H9 (cell line): ENCODE data around the gene KIAA1671. TPM values are rescaled to one million over a fixed set of nuclear protein-coding genes. Genes with fewer than 3 reads are reported as not detected.
A peak's percentile ranks its signal among the peaks of the same experiment; 100 is the strongest.

Experiments used
- DNase-seq: peaks from one replicate; pipeline ENCODE4 v3.0.0-alpha.2; 2017
- H2AFZ ChIP-seq: one replicate; pipeline ENCODE4 v1.6.1; 2013; ENCODE audit warnings: mild to moderate bottlenecking, low read length, control low read depth, moderate library complexity
- H2AK5ac ChIP-seq: 2 replicates; pipeline ENCODE4 v1.6.1; 2013; ENCODE audit warnings: low read length, control low read depth, mixed read lengths; ENCODE audit not compliant: insufficient read length
- H2BK120ac ChIP-seq: one replicate; pipeline ENCODE4 v1.6.1; 2013; ENCODE audit warnings: low read depth, mild to moderate bottlenecking, low read length, control low read depth, inconsistent platforms; ENCODE audit not compliant: poor library complexity, severe bottlenecking
- H2BK12ac ChIP-seq: 2 replicates; pipeline ENCODE4 v1.6.1; 2013; ENCODE audit warnings: low read length, control low read depth, mixed read lengths, low read depth; ENCODE audit not compliant: insufficient read length
- H2BK15ac ChIP-seq: 2 replicates; pipeline ENCODE4 v1.6.1; 2013; ENCODE audit warnings: low read depth, low read length, control low read depth
- H2BK20ac ChIP-seq: one replicate; pipeline ENCODE4 v1.6.1; 2013; ENCODE audit warnings: low read depth, mild to moderate bottlenecking, low read length, control low read depth, inconsistent platforms; ENCODE audit not compliant: poor library complexity, severe bottlenecking
- H2BK5ac ChIP-seq: 2 replicates; pipeline ENCODE4 v1.6.1; 2013; ENCODE audit warnings: low read length, control low read depth, mixed read lengths; ENCODE audit not compliant: insufficient read length
- H3K14ac ChIP-seq: 2 replicates; pipeline ENCODE4 v1.6.1; 2013; ENCODE audit warnings: low read length, control low read depth; ENCODE audit not compliant: insufficient read depth
- H3K18ac ChIP-seq: 2 replicates; pipeline ENCODE4 v1.6.1; 2013; ENCODE audit warnings: low read depth, mild to moderate bottlenecking, mixed read lengths, low read length, control low read depth; ENCODE audit not compliant: insufficient read length
- H3K23ac ChIP-seq: 2 replicates; pipeline ENCODE4 v1.6.1; 2013; ENCODE audit warnings: low read length, control low read depth, mixed read lengths, low read depth; ENCODE audit not compliant: insufficient read length
- H3K23me2 ChIP-seq: 2 replicates; pipeline ENCODE4 v1.6.1; 2013; ENCODE audit warnings: low read depth, mild to moderate bottlenecking, mixed read lengths, low read length, control low read depth; ENCODE audit not compliant: insufficient read length, poor library complexity, severe bottlenecking
- H3K27ac ChIP-seq: 2 replicates; pipeline ENCODE4 v1.5.1; 2013; ENCODE audit warnings: low read length, control low read depth, mixed read lengths, low read depth; ENCODE audit not compliant: insufficient read length
- H3K27me3 ChIP-seq: 2 replicates; pipeline ENCODE4 v1.6.1; 2013; ENCODE audit warnings: low read length, control low read depth, inconsistent platforms; ENCODE audit not compliant: insufficient read depth
- H3K4ac ChIP-seq: 2 replicates; pipeline ENCODE4 v1.6.1; 2013; ENCODE audit warnings: low read depth, mild to moderate bottlenecking, control low read depth, inconsistent platforms, low read length, moderate library complexity
- H3K4me1 ChIP-seq: 2 replicates; pipeline ENCODE4 v1.6.1; 2013; ENCODE audit warnings: low read length, control low read depth, inconsistent platforms; ENCODE audit not compliant: insufficient read depth
- H3K4me2 ChIP-seq: 2 replicates; pipeline ENCODE4 v1.6.1; 2013; ENCODE audit warnings: low read length, control low read depth, mixed read lengths; ENCODE audit not compliant: insufficient read length, insufficient read depth
- H3K56ac ChIP-seq: 2 replicates; pipeline ENCODE4 v1.6.1; 2013; ENCODE audit warnings: low read depth, mild to moderate bottlenecking, mixed read lengths, low read length, control low read depth; ENCODE audit not compliant: insufficient read length
- H3K79me1 ChIP-seq: 2 replicates; pipeline ENCODE4 v1.6.1; 2013; ENCODE audit warnings: low read depth, mild to moderate bottlenecking, moderate library complexity, low read length, control low read depth, inconsistent platforms; ENCODE audit not compliant: insufficient read depth, poor library complexity, severe bottlenecking
- H3K79me2 ChIP-seq: 2 replicates; pipeline ENCODE4 v1.6.1; 2013; ENCODE audit warnings: low read length, control low read depth, inconsistent platforms; ENCODE audit not compliant: insufficient read depth
- H3K9ac ChIP-seq: 2 replicates; pipeline ENCODE4 v1.6.1; 2013; ENCODE audit warnings: low read length, control low read depth, mixed read lengths; ENCODE audit not compliant: insufficient read length; ENCODE audit errors: extremely low read depth
- H3K9me3 ChIP-seq: one replicate; pipeline ENCODE4 v1.6.1; 2013; ENCODE audit warnings: low read depth, low read length, inconsistent platforms; ENCODE audit not compliant: control insufficient read depth
- H3T11ph ChIP-seq: one replicate; pipeline ENCODE4 v1.6.1; 2013; ENCODE audit warnings: mild to moderate bottlenecking, low read length, control low read depth, inconsistent platforms
- H4K20me1 ChIP-seq: one replicate; pipeline ENCODE4 v1.6.1; 2013; ENCODE audit not compliant: control insufficient read depth, insufficient read length, insufficient read depth
- H4K5ac ChIP-seq: 2 replicates; pipeline ENCODE4 v1.6.1; 2013; ENCODE audit warnings: low read depth, mild to moderate bottlenecking, mixed read lengths, low read length, control low read depth; ENCODE audit not compliant: insufficient read length
- H4K8ac ChIP-seq: replicated peaks from 2 replicates; pipeline ENCODE4 v1.6.1; 2013; ENCODE audit warnings: low read length, control low read depth, mixed read lengths, low read depth; ENCODE audit not compliant: insufficient read length
- H4K91ac ChIP-seq: 2 replicates; pipeline ENCODE4 v1.6.1; 2013; ENCODE audit warnings: low read depth, mild to moderate bottlenecking, moderate library complexity, mixed read lengths, low read length, control low read depth; ENCODE audit not compliant: insufficient read length
- H3K27ac Mint-ChIP-seq, 3 experiments: 2 replicates in 2 of 3; 3 replicates in 1 of 3; pipeline ENCODE4 v1.8.0; 2020 to 2021; ENCODE audit warnings: mixed read lengths in 3 of 3, mild to moderate bottlenecking in 1 of 3, moderate library complexity in 1 of 3
- H3K27me3 Mint-ChIP-seq: 2 replicates; pipeline ENCODE4 v1.8.0; 2021; ENCODE audit warnings: low read depth, mild to moderate bottlenecking, moderate library complexity, mixed read lengths
- H3K36me3 Mint-ChIP-seq, 3 experiments: 2 replicates in 2 of 3; 3 replicates in 1 of 3; pipeline ENCODE4 v1.8.0; 2020 to 2021; ENCODE audit warnings: low read depth in 3 of 3, mixed read lengths in 3 of 3; ENCODE audit not compliant: insufficient read depth in 1 of 3
- H3K4me1 Mint-ChIP-seq, 2 experiments: 2 replicates each; pipeline ENCODE4 v1.8.0; 2020; ENCODE audit warnings: mixed read lengths in 2 of 2
- H3K4me3 Mint-ChIP-seq, 2 experiments: 2 replicates in 1 of 2; 3 replicates in 1 of 2; pipeline ENCODE4 v1.8.0; 2020 to 2021; ENCODE audit warnings: mild to moderate bottlenecking in 2 of 2, mixed read lengths in 2 of 2, moderate library complexity in 1 of 2
- H3K9me3 Mint-ChIP-seq, 2 experiments: 2 replicates in 1 of 2; 3 replicates in 1 of 2; pipeline ENCODE4 v1.8.0; 2020; ENCODE audit warnings: mild to moderate bottlenecking in 2 of 2, mixed read lengths in 2 of 2, moderate library complexity in 1 of 2
- WGBS: extraction: QIAGEN DNeasy Blood & Tissue Kit; methylation state at CpG from one replicate; pipeline ENCODE4 v1.1.7; 2013; ENCODE audit warnings: missing lambda C conversion rate, low lambda C conversion rate, mixed read lengths; ENCODE audit not compliant: insufficient read length; ENCODE audit errors: extremely low coverage; 5-methylcytosine and 5-hydroxymethylcytosine counted together
- total RNA-seq: library from RNA; stranded (reverse); gene quantifications from 2 replicates; pipeline ENCODE4 v1.2.1, GENCODE V29; 2021
- TF ChIP-seq, protein P1 (sequence below): fragments of 200-600 bp; sonication (generic); conservative IDR thresholded peaks from 3 replicates; pipeline ENCODE4 v1.8.0; 2021; ENCODE audit warnings: antibody characterized with exemption, mild to moderate bottlenecking

Gene KIAA1671
- total RNA-seq, 1 experiment from 2014 or later = 22.6 TPM

- Histone ChIP-seq H4K8ac (no peak overlapping the region), H2BK12ac (no peak overlapping the region), H3K79me1 (no peaks in the 10 kb centered on the region), H3K14ac (no peak overlapping the region), H3K4ac (no peak overlapping the region), H3K9me3 (no peaks in the 10 kb centered on the region), H3K56ac (no peak overlapping the region), H2BK120ac (no peak overlapping the region), H4K91ac (no peak overlapping the region), H2BK20ac (no peak overlapping the region), H2BK5ac (no peak overlapping the region), H2AK5ac (no peak overlapping the region), H3K79me2 (no peaks in the 10 kb centered on the region; the same call in 1 of the 2 replicates), H3K4me2 (no peak overlapping the region), H3K9ac (no peak overlapping the region), H4K20me1 (no peaks in the 10 kb centered on the region), H3K27ac (no peak overlapping the region), H2BK15ac (no peak overlapping the region), H3K27me3 (no peaks in the 10 kb centered on the region), H3K18ac (no peak overlapping the region), H4K5ac (no peak overlapping the region), H2AFZ (no peak overlapping the region), H3K23ac (no peak overlapping the region), H3K23me2 (no peaks in the 10 kb centered on the region), H3T11ph (no peak overlapping the region), H3K4me1 (no peaks in the 10 kb centered on the region; the same call in 1 of the 2 replicates)
- TF ChIP-seq, protein P1, sequence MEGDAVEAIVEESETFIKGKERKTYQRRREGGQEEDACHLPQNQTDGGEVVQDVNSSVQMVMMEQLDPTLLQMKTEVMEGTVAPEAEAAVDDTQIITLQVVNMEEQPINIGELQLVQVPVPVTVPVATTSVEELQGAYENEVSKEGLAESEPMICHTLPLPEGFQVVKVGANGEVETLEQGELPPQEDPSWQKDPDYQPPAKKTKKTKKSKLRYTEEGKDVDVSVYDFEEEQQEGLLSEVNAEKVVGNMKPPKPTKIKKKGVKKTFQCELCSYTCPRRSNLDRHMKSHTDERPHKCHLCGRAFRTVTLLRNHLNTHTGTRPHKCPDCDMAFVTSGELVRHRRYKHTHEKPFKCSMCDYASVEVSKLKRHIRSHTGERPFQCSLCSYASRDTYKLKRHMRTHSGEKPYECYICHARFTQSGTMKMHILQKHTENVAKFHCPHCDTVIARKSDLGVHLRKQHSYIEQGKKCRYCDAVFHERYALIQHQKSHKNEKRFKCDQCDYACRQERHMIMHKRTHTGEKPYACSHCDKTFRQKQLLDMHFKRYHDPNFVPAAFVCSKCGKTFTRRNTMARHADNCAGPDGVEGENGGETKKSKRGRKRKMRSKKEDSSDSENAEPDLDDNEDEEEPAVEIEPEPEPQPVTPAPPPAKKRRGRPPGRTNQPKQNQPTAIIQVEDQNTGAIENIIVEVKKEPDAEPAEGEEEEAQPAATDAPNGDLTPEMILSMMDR = no peak
- no CpG with 5 or more reads among the region's 1 CpG for WGBS
- H3K4me1 Mint-ChIP-seq = peaks cover 39 to 53% of the 10 kb centered on the region in 2 experiments
- DNase-seq = no peak
- H3K27me3 Mint-ChIP-seq = no peaks in the 10 kb centered on the region
- H3K4me3 Mint-ChIP-seq = no peak overlapping the region
- H3K27ac Mint-ChIP-seq = peak overlapping the region; percentile 61 to 95 (median 90); a peak in 4 of 7 replicates
- H3K36me3 Mint-ChIP-seq = peaks cover 0 to 9% (median 7%) of the 10 kb centered on the region in 3 experiments; a peak in 4 of 7 replicates
- peaks cover 0 to 2% of the 10 kb centered on the region in 2 experiments; a peak in 2 of 5 replicates for H3K9me3 Mint-ChIP-seq
Measured at GRCh38 chr22:24984122-24984521, 31.6 kb downstream of the KIAA1671 start.
